ENCODE measurements around the gene ACSM5.
"Not testable (repeated sequence)": the region's sequence is repeated elsewhere in the genome, so short reads cannot be mapped to it uniquely, and the experiment has no call there.

DNA sequence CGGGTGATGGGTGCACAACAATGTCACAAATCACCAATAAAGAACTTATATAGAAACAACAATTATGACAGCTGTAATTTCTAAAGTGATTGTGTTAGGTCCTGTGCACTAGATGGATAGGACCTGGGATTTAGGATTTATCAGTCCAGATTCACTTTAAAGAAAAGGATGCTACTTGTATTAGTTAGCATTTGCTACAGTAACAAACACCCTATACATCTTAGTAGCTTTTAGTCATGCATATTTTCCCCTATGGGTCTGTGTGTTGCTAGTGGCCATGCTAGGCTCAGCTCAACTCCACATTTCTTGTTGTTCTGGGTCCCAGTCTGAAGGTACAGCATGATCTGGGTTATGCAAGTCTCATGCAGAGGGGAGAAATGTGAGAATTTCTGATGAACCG lies 49.9 kb downstream of the ACSM5 start:
- not testable (repeated sequence) for TF ChIP-seq ZNF121 (CRISPR knock-in tag; IDR thresholded peaks at IDR 0.05); CTCF (IDR thresholded peaks at IDR 0.05); ESRRA (CRISPR knock-in tag; IDR thresholded peaks at IDR 0.05; ENCODE audit: borderline replicate concordance)
- TF ChIP-seq, protein P1, sequence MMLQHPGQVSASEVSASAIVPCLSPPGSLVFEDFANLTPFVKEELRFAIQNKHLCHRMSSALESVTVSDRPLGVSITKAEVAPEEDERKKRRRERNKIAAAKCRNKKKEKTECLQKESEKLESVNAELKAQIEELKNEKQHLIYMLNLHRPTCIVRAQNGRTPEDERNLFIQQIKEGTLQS (CRISPR knock-in tag; conservative IDR thresholded peaks at IDR 0.05), result not testable (repeated sequence)

All from WTC11 (cell line).